GM12873 (cell line): ENCODE measurements around the gene GNL2.

Experiments used
- TF ChIP-seq, protein P1 (sequence below): IDR thresholded peaks from 2 replicates; pipeline ENCODE4 v1.5.1; 2012; ENCODE audit warnings: low read depth, mild to moderate bottlenecking, moderate library complexity, low read length, control low read depth; ENCODE audit not compliant: insufficient read depth; ENCODE audit errors: missing control alignments

Gene GNL2

DNA sequence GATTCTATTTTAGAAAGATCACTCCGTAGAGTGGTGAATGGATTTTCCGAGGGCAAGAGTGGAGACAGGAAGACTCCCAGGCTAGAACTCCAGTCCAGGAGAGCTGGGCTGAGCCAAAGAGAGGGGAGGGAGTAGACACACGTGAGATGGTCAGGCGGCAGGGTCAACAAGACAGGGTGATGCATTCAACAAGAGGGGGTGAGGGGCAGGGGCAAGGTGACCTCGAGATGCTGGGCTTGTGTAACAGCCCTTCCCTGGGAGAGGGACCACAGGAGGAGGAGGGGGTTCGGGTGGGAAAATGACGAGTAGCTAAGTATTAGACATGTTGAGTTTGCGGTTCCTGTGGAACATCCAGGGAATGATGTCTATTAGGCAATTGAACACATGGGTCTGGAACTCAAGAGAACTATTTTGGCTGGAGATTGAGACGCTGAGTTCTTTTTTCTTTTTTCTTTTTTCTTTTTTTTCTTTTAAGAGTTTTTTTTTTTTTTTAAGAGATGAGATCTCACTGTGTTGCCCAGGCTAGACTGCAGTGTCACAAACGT, 25.7 kb upstream of the GNL2 start:
- TF ChIP-seq, protein P1, sequence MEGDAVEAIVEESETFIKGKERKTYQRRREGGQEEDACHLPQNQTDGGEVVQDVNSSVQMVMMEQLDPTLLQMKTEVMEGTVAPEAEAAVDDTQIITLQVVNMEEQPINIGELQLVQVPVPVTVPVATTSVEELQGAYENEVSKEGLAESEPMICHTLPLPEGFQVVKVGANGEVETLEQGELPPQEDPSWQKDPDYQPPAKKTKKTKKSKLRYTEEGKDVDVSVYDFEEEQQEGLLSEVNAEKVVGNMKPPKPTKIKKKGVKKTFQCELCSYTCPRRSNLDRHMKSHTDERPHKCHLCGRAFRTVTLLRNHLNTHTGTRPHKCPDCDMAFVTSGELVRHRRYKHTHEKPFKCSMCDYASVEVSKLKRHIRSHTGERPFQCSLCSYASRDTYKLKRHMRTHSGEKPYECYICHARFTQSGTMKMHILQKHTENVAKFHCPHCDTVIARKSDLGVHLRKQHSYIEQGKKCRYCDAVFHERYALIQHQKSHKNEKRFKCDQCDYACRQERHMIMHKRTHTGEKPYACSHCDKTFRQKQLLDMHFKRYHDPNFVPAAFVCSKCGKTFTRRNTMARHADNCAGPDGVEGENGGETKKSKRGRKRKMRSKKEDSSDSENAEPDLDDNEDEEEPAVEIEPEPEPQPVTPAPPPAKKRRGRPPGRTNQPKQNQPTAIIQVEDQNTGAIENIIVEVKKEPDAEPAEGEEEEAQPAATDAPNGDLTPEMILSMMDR = no peak

DNA sequence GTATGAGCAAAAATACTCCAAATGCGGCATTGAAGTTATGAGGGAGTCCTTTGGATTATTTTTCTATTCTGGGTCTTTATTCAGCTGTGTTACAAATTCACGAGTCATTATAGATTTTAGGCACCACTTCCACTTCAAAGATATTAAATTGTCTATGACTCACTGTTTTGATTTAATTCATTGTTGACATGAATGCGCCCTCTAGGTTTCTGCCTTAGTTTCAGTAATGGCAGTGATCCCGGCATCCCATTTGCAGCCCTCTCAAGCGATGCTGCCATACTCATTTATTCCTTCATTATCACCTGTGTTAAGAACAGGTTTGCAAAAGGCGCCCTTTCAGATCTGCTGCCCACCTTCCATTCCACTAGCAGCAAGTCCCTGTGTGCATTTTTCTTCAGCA, 25.0 kb upstream of the GNL2 start:
- TF ChIP-seq, protein P1 = no peak

DNA sequence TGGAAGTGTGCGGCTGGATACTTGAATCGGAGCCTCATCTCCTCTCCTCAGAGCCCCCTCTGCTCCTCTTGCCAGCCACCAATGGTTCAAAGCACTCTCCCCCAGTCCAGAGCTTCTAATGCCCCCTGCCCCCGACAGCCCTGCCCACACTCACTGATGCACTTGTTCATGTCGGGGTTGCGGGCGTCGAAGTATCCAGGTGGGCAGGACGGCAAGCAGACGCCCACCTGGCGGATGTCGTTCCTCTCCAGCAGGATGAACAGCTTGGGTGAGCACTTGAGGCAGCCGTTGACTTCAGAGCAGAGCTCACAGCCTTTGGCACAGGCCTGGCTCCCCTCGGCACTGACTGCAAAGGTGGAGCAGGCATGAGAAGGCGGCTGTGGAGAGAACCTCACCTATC, 20.6 kb upstream of the GNL2 start:
- TF ChIP-seq, protein P1 = no peak

DNA sequence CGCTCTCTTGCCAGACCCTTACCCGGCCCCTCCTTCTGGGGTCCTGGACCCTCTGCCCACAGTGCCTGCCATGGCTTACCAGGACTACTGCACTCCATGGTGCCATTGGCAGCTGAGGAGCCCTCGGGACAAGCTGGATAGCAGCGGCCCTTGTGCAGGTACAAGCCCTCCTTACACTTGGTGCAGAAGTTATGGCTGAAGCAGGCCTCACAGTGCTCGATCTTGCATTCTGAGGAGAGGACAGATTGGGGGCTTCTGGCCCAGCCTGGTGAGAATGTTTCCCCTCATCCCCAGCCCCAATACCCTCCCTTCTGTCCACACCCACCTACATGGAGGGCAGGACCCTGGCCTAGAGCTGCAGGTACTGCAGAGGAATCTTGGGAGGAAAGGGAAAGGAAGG, 18.4 kb upstream of the GNL2 start:
- TF ChIP-seq, protein P1 = no peak

DNA sequence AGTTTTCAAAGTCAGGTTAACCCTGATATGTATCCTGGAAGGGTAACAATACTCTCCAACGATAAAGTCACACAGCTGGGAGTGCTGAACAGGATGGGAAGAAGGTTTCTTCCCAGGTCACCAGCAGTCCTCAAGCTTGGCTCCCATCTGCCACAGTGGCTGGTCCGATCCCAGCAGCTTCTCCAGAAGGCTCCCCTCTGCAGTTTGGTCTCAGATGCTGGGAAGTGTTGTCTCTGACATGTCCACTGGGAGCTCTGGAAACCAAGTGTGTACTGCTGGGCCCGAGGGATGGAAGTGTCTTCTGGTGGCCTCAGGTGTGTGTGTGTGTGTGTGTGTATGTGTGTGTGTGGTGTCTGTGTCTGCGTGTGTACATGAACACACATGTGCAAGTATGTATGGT, 16.4 kb upstream of the GNL2 start:
- TF ChIP-seq, protein P1 = no peak

DNA sequence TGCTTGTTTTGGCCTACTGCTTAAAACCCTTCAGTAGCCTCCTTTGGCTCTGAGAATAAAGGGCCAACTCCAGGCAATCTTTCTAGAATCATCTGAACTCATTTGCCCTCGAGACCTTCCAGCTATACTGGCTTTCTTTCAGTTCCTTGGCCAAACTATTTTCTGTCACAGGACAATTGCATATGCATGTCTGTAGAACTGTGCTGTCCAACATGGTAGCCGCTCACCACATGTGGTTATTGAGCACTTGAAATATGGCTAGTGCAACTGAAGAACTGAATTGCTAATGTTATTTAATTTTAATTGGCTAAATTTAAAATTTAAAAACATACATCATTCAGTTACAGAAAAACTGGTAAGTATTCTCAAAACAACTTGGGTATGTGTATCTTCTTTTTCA, 14.3 kb upstream of the GNL2 start:
- TF ChIP-seq, protein P1 = no peak

DNA sequence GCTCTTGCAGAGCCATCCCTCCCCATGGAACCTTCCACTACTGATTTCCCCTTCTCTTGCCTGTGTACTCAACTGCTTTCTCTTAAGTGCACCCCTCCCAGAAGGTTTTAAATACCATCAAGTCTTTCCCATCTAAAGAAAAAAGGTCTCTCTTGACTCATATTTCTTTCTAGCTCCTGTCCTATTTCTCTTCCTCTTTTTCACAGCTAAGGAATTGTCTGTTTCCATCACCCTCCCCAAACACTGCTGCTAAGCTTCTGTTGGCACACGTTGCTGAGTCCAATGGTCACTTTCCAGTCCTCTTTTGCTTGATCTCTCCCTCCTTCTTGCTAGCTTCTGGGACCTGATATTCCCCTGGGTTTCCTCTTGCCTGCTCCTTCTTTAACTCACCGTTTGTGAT, 13.3 kb upstream of the GNL2 start:
- TF ChIP-seq, protein P1 = no peak
